Breast epithelium (tissue), 4 donors: Measurements from ENCODE around the gene LHFPL3. TPM values are rescaled to one million over a fixed set of nuclear protein-coding genes. Genes with fewer than 3 reads are reported as not detected.

Source experiments
- DNase-seq, 2 donors: peaks; one replicate each; pipeline ENCODE4 v3.0.0-alpha.2; 2019; ENCODE audit warnings: low spot score in 2 of 2
- H3K27ac ChIP-seq, 2 donors: fragments of 200-600 bp; sonication (generic) in 1 of 2; one replicate each; pipeline ENCODE4 v1.5.1; 2016 to 2019; ENCODE audit warnings: mild to moderate bottlenecking in 1 of 2
- H3K27me3 ChIP-seq, 2 donors: fragments of 200-600 bp; sonication (generic) in 1 of 2; one replicate each; pipeline versions ENCODE4 v1.5.1 to v1.6.0; 2017 to 2019; ENCODE audit warnings: control low read depth in 1 of 2, mild to moderate bottlenecking in 1 of 2
- H3K36me3 ChIP-seq: fragments of 200-600 bp; one replicate; pipeline ENCODE4 v1.5.1; 2019
- H3K4me1 ChIP-seq, 2 donors: fragments of 200-600 bp; sonication (generic); one replicate each; pipeline ENCODE4 v1.5.1; 2016 to 2019; ENCODE audit warnings: control low read depth in 1 of 2
- H3K4me3 ChIP-seq, 3 donors: fragments of 200-600 bp; sonication (generic); 1 replicate in 2 of 3; 2 replicates in 1 of 3; pipeline ENCODE4 v1.5.1; 2016 to 2019; ENCODE audit warnings: mild to moderate bottlenecking in 3 of 3, moderate library complexity in 2 of 3
- H3K9me3 ChIP-seq, 2 donors: fragments of 200-600 bp; sonication (generic) in 1 of 2; one replicate each; pipeline ENCODE4 v1.5.1; 2016 to 2019; ENCODE audit warnings: control low read depth in 1 of 2
- CTCF ChIP-seq, 3 donors: fragments of 450-650 bp; IDR thresholded peaks; one replicate each; pipeline ENCODE4 v1.5.1; 2016 to 2017; ENCODE audit warnings: antibody characterized with exemption in 3 of 3, mild to moderate bottlenecking in 3 of 3, moderate library complexity in 3 of 3
- POLR2A ChIP-seq: fragments of 450-650 bp; IDR thresholded peaks from one replicate; pipeline ENCODE4 v1.6.1; 2016; ENCODE audit warnings: antibody characterized with exemption, mild to moderate bottlenecking, moderate library complexity
- POLR2AphosphoS5 ChIP-seq, 3 donors: sonication (generic); formaldehyde crosslinking; IDR thresholded peaks; one replicate each; pipeline ENCODE4 v1.6.1; 2017; ENCODE audit warnings: antibody characterized with exemption in 3 of 3
- intact Hi-C: fragments of 100-400 bp; cut with DNase I; formaldehyde crosslinking; loops from one replicate; pipeline ENCODE4 v1.15.1; 2023; ENCODE audit warnings: low total_unique reads
- total RNA-seq, 3 donors: library from RNA; depleted of rRNA; stranded (reverse); fragments of >200 nt; gene quantifications; one replicate each; pipeline ENCODE4 v1.1.0, GENCODE V29; 2016

The LHFPL3 gene
- total RNA-seq, 3 donors from 2014 or later = not detected

DNA sequence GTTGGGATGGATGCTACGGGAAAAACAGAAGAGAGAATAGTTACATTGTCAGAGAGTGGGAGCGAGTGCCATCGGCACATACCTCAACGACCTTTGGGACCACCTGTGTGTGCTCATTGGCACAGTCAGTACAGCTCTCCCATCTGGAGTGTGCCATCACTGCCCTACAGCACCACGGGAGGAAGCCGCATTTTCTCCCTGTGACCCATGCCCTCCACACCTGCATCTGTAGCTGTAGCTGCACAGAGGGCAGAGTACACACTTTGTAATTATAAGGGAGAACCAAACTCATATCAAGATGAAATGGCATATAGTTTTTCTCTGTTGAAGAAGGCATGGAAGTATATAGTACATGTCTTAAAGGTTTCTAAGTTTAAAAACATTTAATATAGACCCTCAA is 207.4 kb downstream of the LHFPL3 start:
- H3K9me3 ChIP-seq = no peaks in the 10 kb centered on the region
- no peak for DNase-seq
- no peak overlapping the region for H3K27ac ChIP-seq
- intact Hi-C loops = no loop called here
- H3K36me3 ChIP-seq = no peaks in the 10 kb centered on the region
- no peak overlapping the region for H3K4me3 ChIP-seq
- no peak for TF ChIP-seq CTCF (IDR thresholded peaks at IDR 0.05)
- no peak for TF ChIP-seq POLR2A
- TF ChIP-seq POLR2AphosphoS5 (IDR thresholded peaks at IDR 0.05) = no peak
- peaks cover 0 to 7% of the 10 kb centered on the region in 2 donors for H3K27me3 ChIP-seq
- H3K4me1 ChIP-seq = no peaks in the 10 kb centered on the region

GRCh38 chr7:104536956-104537355 is 208.6 kb downstream of the LHFPL3 start:
- H3K27me3 ChIP-seq = peaks cover 0 to 7% of the 10 kb centered on the region in 2 donors
- no peak overlapping the region for H3K4me3 ChIP-seq
- H3K27ac ChIP-seq = no peak overlapping the region
- no peak for DNase-seq
- no peaks in the 10 kb centered on the region for H3K36me3 ChIP-seq
- H3K9me3 ChIP-seq = no peaks in the 10 kb centered on the region
- intact Hi-C loops = no loop called here
- TF ChIP-seq POLR2A = no peak
- TF ChIP-seq CTCF (IDR thresholded peaks at IDR 0.05) = no peak
- TF ChIP-seq POLR2AphosphoS5 (IDR thresholded peaks at IDR 0.05) = no peak
- no peaks in the 10 kb centered on the region for H3K4me1 ChIP-seq

- H3K36me3 ChIP-seq = no peaks in the 10 kb centered on the region
- no peak overlapping the region for H3K27ac ChIP-seq
- intact Hi-C loops = no loop called here
- no peak for DNase-seq
- H3K27me3 ChIP-seq = peaks cover 0 to 7% of the 10 kb centered on the region in 2 donors
- H3K4me1 ChIP-seq = no peaks in the 10 kb centered on the region
- TF ChIP-seq POLR2AphosphoS5 (IDR thresholded peaks at IDR 0.05) (no peak), CTCF (IDR thresholded peaks at IDR 0.05) (no peak), POLR2A (no peak)
- H3K4me3 ChIP-seq = no peak overlapping the region
- H3K9me3 ChIP-seq = no peaks in the 10 kb centered on the region
Observed at GRCh38 chr7:104538152-104538551, 209.7 kb downstream of the LHFPL3 start.

DNA sequence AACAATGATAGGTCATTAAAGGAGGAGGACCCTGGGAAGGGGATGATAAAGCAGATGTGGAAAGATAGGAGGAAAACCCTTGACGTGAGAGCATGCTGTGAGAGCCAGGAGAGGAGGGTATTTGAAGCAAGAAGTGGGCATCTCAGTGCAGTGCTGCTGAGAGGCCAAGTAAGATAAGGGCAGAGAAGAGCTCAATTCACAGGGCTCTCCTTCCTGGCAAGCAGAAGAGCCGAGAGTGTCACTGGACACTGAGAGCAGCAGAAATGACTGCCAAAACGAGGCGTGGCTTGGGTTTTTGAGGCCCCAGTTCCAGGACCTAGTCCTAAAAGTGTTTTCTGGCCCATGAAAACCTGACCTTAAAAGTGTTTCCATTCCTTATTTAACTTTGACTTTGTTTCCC is 213.5 kb downstream of the LHFPL3 start:
- TF ChIP-seq POLR2AphosphoS5 (IDR thresholded peaks at IDR 0.05) = no peak
- no peak for TF ChIP-seq CTCF (IDR thresholded peaks at IDR 0.05)
- TF ChIP-seq POLR2A = no peak
- no peaks in the 10 kb centered on the region for H3K27me3 ChIP-seq
- H3K36me3 ChIP-seq = no peaks in the 10 kb centered on the region
- no peak for DNase-seq
- no peak overlapping the region for H3K4me3 ChIP-seq
- no peaks in the 10 kb centered on the region for H3K4me1 ChIP-seq
- no peak overlapping the region for H3K27ac ChIP-seq
- intact Hi-C loops = no loop called here
- no peaks in the 10 kb centered on the region for H3K9me3 ChIP-seq

- no peak for TF ChIP-seq POLR2A
- TF ChIP-seq POLR2AphosphoS5 (IDR thresholded peaks at IDR 0.05) = no peak
- no peak for TF ChIP-seq CTCF (IDR thresholded peaks at IDR 0.05)
- intact Hi-C loops = no loop called here
- H3K4me1 ChIP-seq = no peaks in the 10 kb centered on the region
Observed at GRCh38 chr7:104548861-104549260, 220.5 kb downstream of the LHFPL3 start.

More at GRCh38 chr7:104548861-104549260, 220.5 kb downstream of the LHFPL3 start:
- Histone ChIP-seq H3K27ac (no peak overlapping the region), H3K4me3 (no peak overlapping the region), H3K36me3 (no peaks in the 10 kb centered on the region), H3K27me3 (no peaks in the 10 kb centered on the region), H3K9me3 (no peaks in the 10 kb centered on the region)
- DNase-seq = no peak
